HepG2 (cell line): ENCODE data around the gene UBA6. TPM values are rescaled to one million over a fixed set of nuclear protein-coding genes. Genes with fewer than 3 reads are reported as not detected.

Experiments used
- ATAC-seq: fragments of 200-7000 bp; cut with Tn5 transposase; 3 replicates; pipeline ENCODE4 v1.9.1; 2020; ENCODE audit warnings: mild to moderate bottlenecking, moderate library complexity
- BruUV-seq: library from RNA; stranded (reverse); fragments of 400-500 nt; replicated peaks from 2 replicates; lab custom pipeline; 2021; lab: Mats Ljungman, UMichigan
- CTCF ChIA-PET: fragments of 300-600 bp; formaldehyde crosslinking; extraction: SDS; loops from one replicate; lab custom pipeline; 2021; ENCODE audit warnings: low total read pairs, inconsistent platforms, low intra/inter-chr PET ratio; lab: Yijun Ruan, JAX
- POLR2A ChIA-PET: fragments of 350-600 bp; sonication (Branson Sonifier 250); formaldehyde crosslinking; loops from one replicate; lab custom pipeline; 2020; ENCODE audit warnings: antibody characterized with exemption, inconsistent platforms; lab: Yijun Ruan, JAX
- DNase-seq: peaks from one replicate; pipeline ENCODE4 v3.0.0-alpha.2; 2015; ENCODE audit warnings: low spot score
- FAIRE-seq: peaks from 3 replicates; lab custom pipeline; 2011; peaks lifted over from hg19 to GRCh38; lab: Jason Lieb, UNC
- H2AFZ ChIP-seq: one replicate; pipeline ENCODE4 v1.6.1; 2011; ENCODE audit warnings: low read length, inconsistent platforms
- H3K27ac ChIP-seq: fragments of 300-600 bp; 3 replicates; pipeline ENCODE4 v1.8.0; 2011; ENCODE audit warnings: mixed run types, mild to moderate bottlenecking, mixed read lengths, low read length, inconsistent platforms; ENCODE audit not compliant: insufficient read depth; ENCODE audit errors: extremely low read length
- H3K27me3 ChIP-seq, 2 experiments: fragments of 200-600 bp in 1 of 2; 2 replicates in 1 of 2; 3 replicates in 1 of 2; pipeline versions ENCODE4 v1.6.0 to v1.8.0; 2011; ENCODE audit warnings: low read length in 2 of 2, mild to moderate bottlenecking in 2 of 2, moderate library complexity in 2 of 2, inconsistent platforms in 1 of 2; ENCODE audit not compliant: insufficient read depth in 2 of 2, control insufficient read depth in 1 of 2
- H3K36me3 ChIP-seq, 2 experiments: fragments of 200-600 bp in 1 of 2; replicated peaks in 1 of 2; 2 replicates in 1 of 2; 3 replicates in 1 of 2; pipeline versions ENCODE4 v1.5.1 to v1.8.0; 2011; ENCODE audit warnings: low read length in 2 of 2, inconsistent platforms in 1 of 2; ENCODE audit not compliant: insufficient read depth in 2 of 2, control insufficient read depth in 1 of 2
- H3K4me1 ChIP-seq: 2 replicates; pipeline ENCODE4 v1.5.1; 2012; ENCODE audit warnings: low read length, inconsistent platforms; ENCODE audit not compliant: insufficient read depth
- H3K4me2 ChIP-seq: 2 replicates; pipeline ENCODE4 v1.6.0; 2011; ENCODE audit warnings: low read depth, low read length, inconsistent platforms
- H3K4me3 ChIP-seq, 3 experiments: fragments of 200-600 bp in 1 of 3; sonication (generic), shearing (Covaris generic) in 1 of 3; replicated peaks in 1 of 3; 2 replicates each; pipeline ENCODE4 v1.5.1; 2011 to 2016; ENCODE audit warnings: low read length in 3 of 3, inconsistent platforms in 2 of 3, low read depth in 2 of 3, mild to moderate bottlenecking in 2 of 3, control low read depth in 1 of 3, mixed read lengths in 1 of 3; ENCODE audit not compliant: insufficient read depth in 1 of 3
- H3K79me2 ChIP-seq: one replicate; pipeline ENCODE4 v1.6.1; 2011; ENCODE audit warnings: low read length, inconsistent platforms; ENCODE audit not compliant: insufficient read depth
- H3K9ac ChIP-seq: 2 replicates; pipeline ENCODE4 v1.6.0; 2011; ENCODE audit warnings: mild to moderate bottlenecking, low read depth, low read length, inconsistent platforms; ENCODE audit not compliant: insufficient read depth
- H3K9me3 ChIP-seq: 2 replicates; pipeline ENCODE4 v1.5.1; 2012; ENCODE audit warnings: mild to moderate bottlenecking, low read length
- H4K20me1 ChIP-seq: 2 replicates; pipeline ENCODE4 v1.6.0; 2011; ENCODE audit warnings: inconsistent platforms, mild to moderate bottlenecking, low read length, moderate library complexity; ENCODE audit not compliant: insufficient read depth
- AKNA ChIP-seq: sonication (generic); formaldehyde crosslinking; IDR thresholded peaks from 2 replicates; pipeline ENCODE4 v1.4.0; 2020; ENCODE audit warnings: missing genetic modification reagents, borderline replicate concordance
- ATF6 ChIP-seq: sonication (generic); formaldehyde crosslinking; conservative IDR thresholded peaks from 2 replicates; pipeline ENCODE4 v1.4.0; 2020; ENCODE audit warnings: missing genetic modification reagents
- DBP ChIP-seq: sonication (generic); formaldehyde crosslinking; IDR thresholded peaks from 2 replicates; pipeline ENCODE4 v1.4.0; 2020; ENCODE audit warnings: missing genetic modification reagents; ENCODE audit errors: not compliant biosample characterization
- HINFP ChIP-seq: sonication (generic); formaldehyde crosslinking; IDR thresholded peaks from 2 replicates; pipeline ENCODE4 v1.4.0; 2020; ENCODE audit warnings: low read depth, mild to moderate bottlenecking, missing genetic modification reagents
- PHF21A ChIP-seq: sonication (generic); formaldehyde crosslinking; IDR thresholded peaks from 2 replicates; pipeline ENCODE4 v1.5.0; 2020; ENCODE audit warnings: mild to moderate bottlenecking, missing genetic modification reagents
- ZFP1 ChIP-seq: IDR thresholded peaks from 2 replicates; pipeline ENCODE4 v1.6.1; 2016
- ZNF224 ChIP-seq: sonication (generic); formaldehyde crosslinking; IDR thresholded peaks from 2 replicates; pipeline ENCODE4 v1.5.0; 2020; ENCODE audit warnings: mild to moderate bottlenecking, missing genetic modification reagents
- ZNF574 ChIP-seq: sonication (generic); formaldehyde crosslinking; IDR thresholded peaks from 2 replicates; pipeline ENCODE4 v1.4.0; 2020; ENCODE audit warnings: missing genetic modification reagents
- ZSCAN21 ChIP-seq: sonication (generic); formaldehyde crosslinking; IDR thresholded peaks from 2 replicates; pipeline ENCODE4 v1.8.0; 2022; ENCODE audit warnings: mild to moderate bottlenecking, missing genetic modification reagents, moderate library complexity, borderline replicate concordance
- WGBS: methylation state at CpG from one replicate; pipeline ENCODE4 v1.1.6; 2017; ENCODE audit warnings: low lambda C conversion rate; 5-methylcytosine and 5-hydroxymethylcytosine counted together
- in situ Hi-C: cut with HindIII; loops from 2 replicates; pipeline ENCODE4 v1.10.0; 2017; ENCODE audit warnings: low pct_unique_long_range_greater_than_20kb; ENCODE audit not compliant: extremely low pct_ligation_motif_present
- intact Hi-C: fragments of 100-400 bp; cut with micrococcal nuclease; formaldehyde crosslinking; loops from one replicate; pipeline ENCODE4 v1.10.0; 2022; ENCODE audit not compliant: unreplicated experiment
- polyA plus RNA-seq, 8 experiments: library from polyadenylated mRNA; depleted of rRNA in 3 of 8; stranded (reverse) in 7 of 8; unstranded in 1 of 8; fragments of >200 nt; fragmentation: Illumina TruSeq in 4 of 8; extraction: Trizol in 4 of 8; gene quantifications; 2 replicates each; pipeline versions ENCODE4 v1.2.1 to v1.2.3, GENCODE V29; 2011 to 2016; ENCODE audit warnings: low read depth in 4 of 8, missing spikeins in 1 of 8, mixed read lengths in 1 of 8; ENCODE audit not compliant: insufficient read depth in 1 of 8
- total RNA-seq, 5 experiments: library from RNA; depleted of rRNA; stranded (reverse); fragments of >200 nt; fragmentation: Illumina TruSeq; extraction: Trizol; gene quantifications; 2 replicates each; pipeline ENCODE4 v1.2.3, GENCODE V29; 2016; ENCODE audit warnings: low read depth in 1 of 5

The UBA6 gene
- total and polyA plus RNA-seq, 2 of the 13 experiments (the other 11 are each of a cell fraction or from before 2014, with no cell fraction given): 33.3 to 75.4 TPM

- TF ChIP-seq PHF21A (CRISPR knock-in tag) (no peak), DBP (CRISPR knock-in tag) (no peak)
Observed at GRCh38 chr4:67685532-67685859, 15.5 kb downstream of the UBA6 start (continued).

- peaks cover 0 to 34% of the 10 kb centered on the region in 2 experiments; a peak in 3 of 5 replicates for H3K36me3 ChIP-seq
- no peak overlapping the region for H2AFZ ChIP-seq
- intact Hi-C loops: loop anchor here (2.0 to 5.0 kb wide), 2 partner anchors 16 to 138 kb away; partner anchors contain the start of genes CENPC and UBA6
- H3K4me2 ChIP-seq: no peak overlapping the region
- ChIA-PET POLR2A (no interaction called here), CTCF (no interaction called here)
- BruUV-seq: no TSS peak
- no peak overlapping the region for H3K27ac ChIP-seq
- no peaks in the 10 kb centered on the region for H3K9me3 ChIP-seq
- WGBS: 59% methylated on average over 1 of the region's 1 CpG
- in situ Hi-C loops: no loop called here
- peaks cover 10% of the 10 kb centered on the region for H3K4me1 ChIP-seq
- no peaks in the 10 kb centered on the region for H4K20me1 ChIP-seq
- ATAC-seq: no peak
- H3K4me3 ChIP-seq: no peak overlapping the region
- no peak overlapping the region for H3K9ac ChIP-seq
- FAIRE-seq: no peak
- H3K79me2 ChIP-seq: peaks cover 20% of the 10 kb centered on the region
- no peak for DNase-seq
- H3K27me3 ChIP-seq: no peaks in the 10 kb centered on the region
- TF ChIP-seq AKNA (CRISPR knock-in tag): no peak
- TF ChIP-seq ZNF224 (CRISPR knock-in tag): no peak
- TF ChIP-seq ZNF574 (CRISPR knock-in tag): no peak
- TF ChIP-seq ATF6: no peak
- no peak for TF ChIP-seq ZFP1 (CRISPR knock-in tag)
- no peak for TF ChIP-seq HINFP
- TF ChIP-seq ZSCAN21 (CRISPR knock-in tag): no peak
Observed at GRCh38 chr4:67684839-67685531, 16.0 kb downstream of the UBA6 start.
